ENCODE data around the gene BMP8B.

DNA sequence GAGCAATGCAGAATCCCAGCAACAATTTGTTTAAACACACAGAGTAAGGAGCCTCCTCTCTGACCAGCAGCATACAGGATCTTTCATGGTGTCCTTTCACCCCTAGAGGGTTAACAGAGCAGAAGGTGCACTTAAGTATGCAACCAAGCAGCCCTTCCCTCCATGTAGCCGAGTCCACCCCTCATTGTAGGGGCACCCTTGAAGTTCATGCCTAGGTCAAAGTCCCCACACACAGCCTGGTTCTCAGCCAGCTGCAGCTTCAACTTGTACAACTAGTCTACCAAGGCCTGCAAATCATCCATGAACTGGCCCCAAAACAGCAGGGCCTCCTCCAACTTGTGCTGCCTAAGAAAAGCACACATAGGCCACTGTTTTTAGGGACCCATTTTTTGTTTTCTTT, 7.0 kb upstream of the BMP8B start:
- TF ChIP-seq CTCF (IDR thresholded peaks at IDR 0.05 in 4 of 5, conservative IDR thresholded peaks at IDR 0.05 in 1 of 5), result no peak
- TF ChIP-seq POLR2A (IDR thresholded peaks at IDR 0.05), result no peak

Measured in gastrocnemius medialis (tissue), 4 donors.